Measurements from ENCODE around the gene CCDC97. TPM values are rescaled to one million over a fixed set of nuclear protein-coding genes. Genes with fewer than 3 reads are reported as not detected.

The CCDC97 gene
- total RNA-seq, 6 donors from 2014 or later = 22.0 to 36.7 (median 27.0) TPM

GRCh38 chr19:41294393-41294792 lies 15.6 kb upstream of the CCDC97 start:
- Histone ChIP-seq H3K27me3 (no peaks in the 10 kb centered on the region), H3K9me3 (no peaks in the 10 kb centered on the region), H3K4me1 (peaks cover 32 to 52% (median 41%) of the 10 kb centered on the region in 4 donors), H3K36me3 (peaks cover 48 to 100% (median 71%) of the 10 kb centered on the region in 4 donors), H3K4me3 (no peak overlapping the region), H3K27ac (peak overlapping the region in 3 of 4 donors; percentile 8 to 79 (median 24))
- no peak for ATAC-seq (ENCODE audit: low FRiP score in 2 of 2)
- peak in 1 of 2 donors; percentile 54 for DNase-seq
- WGBS, 2 donors = 90 to 92% methylated on average over 9 to 10 of the region's 10 CpGs
- TF ChIP-seq CTCF (IDR thresholded peaks at IDR 0.05) (no peak), POLR2AphosphoS5 (IDR thresholded peaks at IDR 0.05) (no peak), EP300 (IDR thresholded peaks at IDR 0.05) (no peak), POLR2A (IDR thresholded peaks at IDR 0.05) (no peak)

GRCh38 chr19:41295499-41295898 lies 14.5 kb upstream of the CCDC97 start:
- peaks cover 41 to 100% (median 68%) of the 10 kb centered on the region in 4 donors for H3K36me3 ChIP-seq
- no peaks in the 10 kb centered on the region for H3K9me3 ChIP-seq
- no peak overlapping the region for H3K4me3 ChIP-seq
- TF ChIP-seq CTCF (IDR thresholded peaks at IDR 0.05) = no peak
- peak in 1 of 2 donors; percentile 29 for TF ChIP-seq POLR2AphosphoS5 (IDR thresholded peaks at IDR 0.05)
- TF ChIP-seq POLR2A (IDR thresholded peaks at IDR 0.05) = no peak
- TF ChIP-seq EP300 (IDR thresholded peaks at IDR 0.05) = no peak
- peaks cover 41 to 63% (median 52%) of the 10 kb centered on the region in 4 donors for H3K4me1 ChIP-seq
- peak overlapping the region; percentile 79 to 86 (median 83) for H3K27ac ChIP-seq
- no peaks in the 10 kb centered on the region for H3K27me3 ChIP-seq
- ATAC-seq (ENCODE audit: low FRiP score in 2 of 2) = peak in 1 of 2 donors; percentile 41
- 65 to 72% methylated on average over 6 of the region's 6 CpGs for WGBS, 2 donors
- peak in 1 of 2 donors; percentile 58 for DNase-seq

GRCh38 chr19:41296433-41296871 lies 13.5 kb upstream of the CCDC97 start:
- WGBS, 2 donors = 49 to 73% methylated on average over 2 of the region's 2 CpGs
- DNase-seq (no peak), ATAC-seq (ENCODE audit: low FRiP score in 2 of 2) (no peak)
- H3K4me1 ChIP-seq = peaks cover 41 to 67% (median 53%) of the 10 kb centered on the region in 4 donors
- TF ChIP-seq CTCF (IDR thresholded peaks at IDR 0.05) = no peak
- no peak for TF ChIP-seq EP300 (IDR thresholded peaks at IDR 0.05)
- no peak for TF ChIP-seq POLR2AphosphoS5 (IDR thresholded peaks at IDR 0.05)
- no peak for TF ChIP-seq POLR2A (IDR thresholded peaks at IDR 0.05)
- H3K4me3 ChIP-seq = no peak overlapping the region
- H3K27ac ChIP-seq = peak overlapping the region; percentile 79 to 86 (median 83)
- peaks cover 37 to 100% (median 66%) of the 10 kb centered on the region in 4 donors for H3K36me3 ChIP-seq
- no peaks in the 10 kb centered on the region for H3K9me3 ChIP-seq
- H3K27me3 ChIP-seq = no peaks in the 10 kb centered on the region

- 55 to 65% methylated on average over 5 to 7 of the region's 7 CpGs for WGBS, 2 donors
- H3K36me3 ChIP-seq = peaks cover 23 to 98% (median 63%) of the 10 kb centered on the region in 4 donors
- no peaks in the 10 kb centered on the region for H3K9me3 ChIP-seq
- H3K4me3 ChIP-seq = no peak overlapping the region
- DNase-seq = no peak
- TF ChIP-seq EP300 (IDR thresholded peaks at IDR 0.05) (peak in 1 of 4 donors; percentile 6), CTCF (IDR thresholded peaks at IDR 0.05) (no peak)
- H3K4me1 ChIP-seq = peaks cover 41 to 67% (median 53%) of the 10 kb centered on the region in 4 donors
- no peaks in the 10 kb centered on the region for H3K27me3 ChIP-seq
- ATAC-seq (ENCODE audit: low FRiP score in 2 of 2) = peak in 1 of 2 donors; percentile 2
- H3K27ac ChIP-seq = peak overlapping the region; percentile 79 to 86 (median 83)
These were observed 12.2 kb upstream of the CCDC97 start for GRCh38 chr19:41297628-41298347.

Measured in upper lobe of left lung (tissue), 6 donors.